Neural progenitor cell (in vitro differentiated cells): ENCODE data around the gene HCK. TPM values are rescaled to one million over a fixed set of nuclear protein-coding genes. Genes with fewer than 3 reads are reported as not detected.

Experiments used
- DNase-seq: peaks from one replicate; pipeline ENCODE4 v3.0.0-alpha.2; 2016; ENCODE audit warnings: low spot score
- H2AFZ ChIP-seq: fragments of 200-600 bp; sonication (generic); replicated peaks from 2 replicates; pipeline ENCODE4 v1.6.1; 2016; ENCODE audit warnings: antibody characterized with exemption
- H3F3A ChIP-seq: fragments of 200-600 bp; sonication (generic); 2 replicates; pipeline ENCODE4 v1.6.1; 2016; ENCODE audit warnings: antibody characterized with exemption, low read depth
- H3K27ac ChIP-seq: fragments of 200-600 bp; sonication (generic); 2 replicates; pipeline ENCODE4 v1.5.1; 2016; ENCODE audit warnings: mild to moderate bottlenecking
- H3K27me3 ChIP-seq: fragments of 200-600 bp; sonication (generic); 2 replicates; pipeline ENCODE4 v1.6.1; 2016; ENCODE audit warnings: mild to moderate bottlenecking, moderate library complexity
- H3K36me3 ChIP-seq: fragments of 200-600 bp; sonication (generic); 2 replicates; pipeline ENCODE4 v1.5.1; 2016
- H3K4me1 ChIP-seq: fragments of 200-600 bp; sonication (generic); 2 replicates; pipeline ENCODE4 v1.6.1; 2016; ENCODE audit warnings: mixed run types
- H3K4me2 ChIP-seq: fragments of 200-600 bp; sonication (generic); 2 replicates; pipeline ENCODE4 v1.6.1; 2016
- H3K4me3 ChIP-seq: fragments of 200-600 bp; sonication (generic); 2 replicates; pipeline ENCODE4 v1.5.1; 2016
- H3K79me2 ChIP-seq: fragments of 200-600 bp; sonication (generic); 2 replicates; pipeline ENCODE4 v1.6.1; 2016; ENCODE audit warnings: low read depth
- H3K9ac ChIP-seq: fragments of 200-600 bp; sonication (generic); 2 replicates; pipeline ENCODE4 v1.6.1; 2016
- H3K9me3 ChIP-seq: fragments of 200-600 bp; sonication (generic); 2 replicates; pipeline ENCODE4 v1.5.1; 2016; ENCODE audit warnings: low read depth
- H4K20me1 ChIP-seq: fragments of 200-600 bp; sonication (generic); 2 replicates; pipeline ENCODE4 v1.6.1; 2016; ENCODE audit warnings: low read depth
- H3K27ac Mint-ChIP-seq: 3 replicates; pipeline ENCODE4 v1.8.0; 2021; ENCODE audit warnings: mixed read lengths
- H3K27me3 Mint-ChIP-seq: 2 replicates; pipeline ENCODE4 v1.8.0; 2022; ENCODE audit warnings: low read depth, mild to moderate bottlenecking, inconsistent platforms, moderate library complexity, mixed read lengths; ENCODE audit not compliant: insufficient read depth
- H3K36me3 Mint-ChIP-seq: 3 replicates; pipeline ENCODE4 v1.8.0; 2021; ENCODE audit warnings: mixed read lengths
- H3K4me1 Mint-ChIP-seq: 3 replicates; pipeline ENCODE4 v1.8.0; 2021; ENCODE audit warnings: mixed read lengths
- H3K4me3 Mint-ChIP-seq: 3 replicates; pipeline ENCODE4 v1.8.0; 2021; ENCODE audit warnings: mild to moderate bottlenecking, moderate library complexity, mixed read lengths
- H3K9me3 Mint-ChIP-seq: 3 replicates; pipeline ENCODE4 v1.8.0; 2020; ENCODE audit warnings: mixed read lengths
- EZH2 ChIP-seq: fragments of 200-600 bp; sonication (generic); IDR thresholded peaks from 2 replicates; pipeline ENCODE4 v1.6.1; 2017; ENCODE audit warnings: antibody characterized with exemption, mild to moderate bottlenecking, moderate library complexity
- EZH2phosphoT487 ChIP-seq: fragments of 200-600 bp; sonication (generic); IDR thresholded peaks from 2 replicates; pipeline ENCODE4 v1.6.1; 2017; ENCODE audit warnings: antibody characterized with exemption
- total RNA-seq: library from RNA; depleted of rRNA; stranded (reverse); fragments of >200 nt; gene quantifications from 2 replicates; pipeline ENCODE4 v1.2.3, GENCODE V29; 2015; ENCODE audit warnings: low replicate concordance
- TF ChIP-seq, protein P1 (sequence below): fragments of 200-600 bp; sonication (generic); IDR thresholded peaks from 2 replicates; pipeline ENCODE4 v1.5.1; 2017; ENCODE audit warnings: antibody characterized with exemption, mild to moderate bottlenecking

Gene HCK
- total RNA-seq, 1 donor from 2014 or later = not detected

DNA sequence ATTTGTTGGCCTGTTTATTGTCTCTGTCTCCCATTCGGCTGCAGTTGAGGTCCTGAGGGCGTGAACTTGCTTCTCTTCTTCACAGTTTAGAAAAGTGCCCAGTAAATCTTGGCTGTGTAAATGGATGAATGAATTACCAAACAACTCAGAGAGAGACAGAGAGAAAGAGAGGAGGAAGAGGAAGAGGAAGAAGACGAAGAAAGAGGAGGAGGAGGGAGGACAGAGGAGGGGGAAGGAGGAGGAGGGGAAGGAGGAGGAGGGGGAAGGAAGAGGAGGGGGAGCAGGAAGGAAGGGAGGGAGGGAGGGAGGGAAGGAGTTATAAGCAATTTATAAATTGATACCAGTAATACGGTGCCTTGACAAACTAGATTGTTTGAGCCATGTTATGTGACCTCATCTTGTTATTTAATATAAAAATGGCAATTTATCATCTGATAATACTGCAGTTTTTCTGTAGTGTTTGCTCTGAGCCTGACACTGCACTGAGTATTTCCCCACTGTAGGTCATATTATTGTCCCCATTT is 18.7 kb downstream of the HCK start:
- no peaks in the 10 kb centered on the region for H3K36me3 ChIP-seq
- H3K27me3 ChIP-seq = no peaks in the 10 kb centered on the region
- Mint-ChIP-seq H3K36me3 (no peaks in the 10 kb centered on the region), H3K4me3 (no peak overlapping the region), H3K27me3 (peaks cover 5% of the 10 kb centered on the region), H3K9me3 (no peaks in the 10 kb centered on the region), H3K4me1 (peaks cover 11% of the 10 kb centered on the region), H3K27ac (no peak overlapping the region)
- no peak overlapping the region for H3K27ac ChIP-seq
- H3K4me3 ChIP-seq = no peak overlapping the region
- no peak overlapping the region for H3K4me2 ChIP-seq
- H3K4me1 ChIP-seq = peaks cover 13% of the 10 kb centered on the region
- no peak for DNase-seq
- TF ChIP-seq, protein P1, sequence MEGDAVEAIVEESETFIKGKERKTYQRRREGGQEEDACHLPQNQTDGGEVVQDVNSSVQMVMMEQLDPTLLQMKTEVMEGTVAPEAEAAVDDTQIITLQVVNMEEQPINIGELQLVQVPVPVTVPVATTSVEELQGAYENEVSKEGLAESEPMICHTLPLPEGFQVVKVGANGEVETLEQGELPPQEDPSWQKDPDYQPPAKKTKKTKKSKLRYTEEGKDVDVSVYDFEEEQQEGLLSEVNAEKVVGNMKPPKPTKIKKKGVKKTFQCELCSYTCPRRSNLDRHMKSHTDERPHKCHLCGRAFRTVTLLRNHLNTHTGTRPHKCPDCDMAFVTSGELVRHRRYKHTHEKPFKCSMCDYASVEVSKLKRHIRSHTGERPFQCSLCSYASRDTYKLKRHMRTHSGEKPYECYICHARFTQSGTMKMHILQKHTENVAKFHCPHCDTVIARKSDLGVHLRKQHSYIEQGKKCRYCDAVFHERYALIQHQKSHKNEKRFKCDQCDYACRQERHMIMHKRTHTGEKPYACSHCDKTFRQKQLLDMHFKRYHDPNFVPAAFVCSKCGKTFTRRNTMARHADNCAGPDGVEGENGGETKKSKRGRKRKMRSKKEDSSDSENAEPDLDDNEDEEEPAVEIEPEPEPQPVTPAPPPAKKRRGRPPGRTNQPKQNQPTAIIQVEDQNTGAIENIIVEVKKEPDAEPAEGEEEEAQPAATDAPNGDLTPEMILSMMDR = no peak
- TF ChIP-seq EZH2phosphoT487 = no peak
- no peak for TF ChIP-seq EZH2
- H3F3A ChIP-seq = peaks cover 4% of the 10 kb centered on the region
- H3K9ac ChIP-seq = no peak overlapping the region
- no peaks in the 10 kb centered on the region for H4K20me1 ChIP-seq
- H3K79me2 ChIP-seq = no peaks in the 10 kb centered on the region
- peak overlapping the region; percentile 41 for H2AFZ ChIP-seq
- H3K9me3 ChIP-seq = no peaks in the 10 kb centered on the region

DNA sequence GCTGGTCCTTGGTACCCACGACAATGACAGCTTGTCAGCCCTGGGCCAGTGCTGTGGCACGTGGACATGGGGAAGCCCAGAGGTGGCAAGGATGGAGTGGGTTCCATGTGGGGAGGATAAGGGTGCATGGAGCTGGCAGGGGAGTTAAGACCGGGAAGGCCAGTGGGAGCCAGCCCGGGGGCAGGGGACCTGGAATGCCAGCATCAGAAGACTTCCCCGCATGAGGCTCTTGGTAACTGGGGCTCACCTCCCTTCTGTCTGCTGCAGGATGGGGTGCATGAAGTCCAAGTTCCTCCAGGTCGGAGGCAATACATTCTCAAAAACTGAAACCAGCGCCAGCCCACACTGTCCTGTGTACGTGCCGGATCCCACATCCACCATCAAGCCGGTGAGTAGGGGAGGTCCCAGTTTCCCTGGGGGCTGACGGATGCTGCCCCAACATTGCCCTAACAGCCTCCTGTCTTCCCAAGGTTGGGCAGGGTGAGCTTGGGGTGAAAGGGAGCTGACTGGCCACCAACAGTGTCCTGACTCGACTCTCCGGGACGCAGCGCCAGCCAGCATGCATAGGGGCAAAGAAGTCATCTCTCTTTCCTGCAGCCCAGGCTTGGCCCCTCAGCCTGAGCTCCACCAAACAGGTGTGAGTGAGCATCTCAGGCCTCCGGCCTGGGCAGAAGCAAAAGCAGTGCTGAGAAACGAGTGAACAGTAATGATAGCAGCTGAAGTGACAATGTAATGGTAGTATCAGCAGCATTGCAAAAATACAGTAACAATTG is 19.5 kb downstream of the HCK start:
- Histone ChIP-seq H4K20me1 (no peaks in the 10 kb centered on the region), H3K9ac (no peak overlapping the region), H3K4me3 (no peak overlapping the region), H3K79me2 (no peaks in the 10 kb centered on the region), H3K4me1 (peaks cover 13% of the 10 kb centered on the region), H3F3A (peaks cover 4% of the 10 kb centered on the region), H3K4me2 (peak overlapping the region; percentile 10), H3K9me3 (no peaks in the 10 kb centered on the region), H3K36me3 (no peaks in the 10 kb centered on the region), H3K27ac (peak overlapping the region; percentile 71), H3K27me3 (no peaks in the 10 kb centered on the region), H2AFZ (no peak overlapping the region)
- no peak for DNase-seq
- Mint-ChIP-seq H3K27ac (no peak overlapping the region), H3K36me3 (no peaks in the 10 kb centered on the region), H3K4me1 (peaks cover 11% of the 10 kb centered on the region), H3K4me3 (no peak overlapping the region), H3K27me3 (peaks cover 5% of the 10 kb centered on the region), H3K9me3 (no peaks in the 10 kb centered on the region)
- TF ChIP-seq EZH2 (no peak), EZH2phosphoT487 (no peak)
- TF ChIP-seq, protein P1 = no peak

DNA sequence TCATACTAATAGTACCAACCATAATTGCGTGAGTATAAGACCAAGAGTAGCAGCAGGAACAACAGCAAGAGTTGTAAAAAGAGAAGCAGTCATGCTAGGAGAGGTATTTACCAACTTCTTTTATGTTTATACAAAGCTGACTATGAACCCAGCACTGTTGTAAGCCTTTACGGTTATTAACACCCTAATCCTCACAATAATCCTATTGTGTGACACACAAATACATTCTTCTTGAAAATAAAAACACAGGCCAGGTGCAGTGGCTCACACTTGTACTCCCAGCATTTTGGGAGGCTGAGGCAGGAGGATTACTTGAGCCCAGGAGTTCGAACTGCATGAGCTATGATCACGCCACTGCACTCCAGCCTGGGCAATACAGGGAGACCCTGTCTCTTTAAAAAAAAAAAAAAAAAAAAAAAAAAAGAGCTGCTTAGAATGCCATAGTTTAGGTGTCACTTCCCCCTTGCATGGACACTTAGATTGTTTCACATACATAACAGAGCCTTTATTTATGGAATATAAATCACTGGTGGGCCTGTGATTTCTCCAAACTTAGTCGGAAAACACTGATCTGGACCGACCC is 20.2 kb downstream of the HCK start:
- Histone ChIP-seq H3K79me2 (no peaks in the 10 kb centered on the region), H3K9ac (no peak overlapping the region), H3K27ac (peak overlapping the region; percentile 71), H2AFZ (no peak overlapping the region), H3K4me2 (peak overlapping the region; percentile 10), H3K9me3 (no peaks in the 10 kb centered on the region), H3F3A (peaks cover 4% of the 10 kb centered on the region), H3K36me3 (no peaks in the 10 kb centered on the region), H3K27me3 (no peaks in the 10 kb centered on the region), H3K4me1 (peaks cover 13% of the 10 kb centered on the region), H3K4me3 (no peak overlapping the region), H4K20me1 (no peaks in the 10 kb centered on the region)
- Mint-ChIP-seq H3K9me3 (no peaks in the 10 kb centered on the region), H3K27me3 (peaks cover 5% of the 10 kb centered on the region), H3K36me3 (no peaks in the 10 kb centered on the region), H3K4me1 (peaks cover 11% of the 10 kb centered on the region), H3K27ac (peak overlapping the region; percentile 74), H3K4me3 (no peak overlapping the region)
- peak; percentile 55 for TF ChIP-seq EZH2phosphoT487
- TF ChIP-seq, protein P1 = no peak
- TF ChIP-seq EZH2 = no peak
- peak; percentile 54 for DNase-seq
